Small intestine (tissue), 7 donors: Measurements from ENCODE around the gene STRADA. TPM values are rescaled to one million over a fixed set of nuclear protein-coding genes. Genes with fewer than 3 reads are reported as not detected.

Source experiments
- DNase-seq, 2 donors: peaks; one replicate each; pipeline versions ENCODE4 v3.0.0 to v3.0.0-alpha.2; 2013
- FAIRE-seq: peaks from 2 replicates; lab custom pipeline; 2012; peaks lifted over from hg19 to GRCh38; lab: Jason Lieb, UNC
- H3K27ac ChIP-seq, 3 donors: one replicate each; pipeline ENCODE4 v1.5.1; 2013; ENCODE audit warnings: low read length in 2 of 3, mild to moderate bottlenecking in 2 of 3, control low read depth in 1 of 3, inconsistent platforms in 1 of 3, low read depth in 1 of 3, moderate library complexity in 1 of 3
- H3K27me3 ChIP-seq, 3 donors: one replicate each; pipeline ENCODE4 v1.6.1; 2013; ENCODE audit warnings: low read length in 3 of 3, inconsistent platforms in 1 of 3; ENCODE audit not compliant: control insufficient read depth in 3 of 3, insufficient read depth in 3 of 3
- H3K36me3 ChIP-seq, 3 donors: one replicate each; pipeline ENCODE4 v1.6.1; 2013; ENCODE audit warnings: low read length in 3 of 3, inconsistent platforms in 1 of 3, low read depth in 1 of 3, mild to moderate bottlenecking in 1 of 3, moderate library complexity in 1 of 3; ENCODE audit not compliant: control insufficient read depth in 3 of 3, insufficient read depth in 2 of 3
- H3K4me1 ChIP-seq, 3 donors: one replicate each; pipeline ENCODE4 v1.6.1; 2013; ENCODE audit warnings: low read length in 2 of 3, inconsistent platforms in 1 of 3, low read depth in 1 of 3, mild to moderate bottlenecking in 1 of 3, moderate library complexity in 1 of 3; ENCODE audit not compliant: control insufficient read depth in 3 of 3, insufficient read depth in 2 of 3
- H3K4me3 ChIP-seq, 3 donors: one replicate each; pipeline ENCODE4 v1.5.1; 2013; ENCODE audit warnings: low read length in 3 of 3, control low read depth in 1 of 3, inconsistent platforms in 1 of 3, low read depth in 1 of 3, mild to moderate bottlenecking in 1 of 3, moderate library complexity in 1 of 3
- H3K9me3 ChIP-seq, 2 donors: one replicate each; pipeline ENCODE4 v1.6.1; 2013; ENCODE audit warnings: low read depth in 1 of 2, low read length in 1 of 2; ENCODE audit not compliant: control insufficient read depth in 2 of 2, insufficient read depth in 1 of 2
- WGBS, 3 donors: extraction: QIAGEN DNeasy Blood & Tissue Kit; methylation state at CpG; one replicate each; pipeline ENCODE4 v1.1.7; 2013; 5-methylcytosine and 5-hydroxymethylcytosine counted together
- polyA plus RNA-seq, 4 donors: library from polyadenylated mRNA; stranded (reverse) in 3 of 4; unstranded in 1 of 4; fragments of 200-250 nt in 3 of 4; fragments of 120-200 nt in 1 of 4; gene quantifications; one replicate each; pipeline versions ENCODE4 v1.2.1 to v1.2.3, GENCODE V29; 2013
- donor health status: healthy with polysubstance abuse.
- donor health status: control.
- donor health status: control.
- donor health status: Bipolar disorder and iron deficiency.
- donor health status: healthy.

The STRADA gene
- polyA plus RNA-seq, 4 donors, result 8.1 to 35.2 (median 13.3) TPM

DNA sequence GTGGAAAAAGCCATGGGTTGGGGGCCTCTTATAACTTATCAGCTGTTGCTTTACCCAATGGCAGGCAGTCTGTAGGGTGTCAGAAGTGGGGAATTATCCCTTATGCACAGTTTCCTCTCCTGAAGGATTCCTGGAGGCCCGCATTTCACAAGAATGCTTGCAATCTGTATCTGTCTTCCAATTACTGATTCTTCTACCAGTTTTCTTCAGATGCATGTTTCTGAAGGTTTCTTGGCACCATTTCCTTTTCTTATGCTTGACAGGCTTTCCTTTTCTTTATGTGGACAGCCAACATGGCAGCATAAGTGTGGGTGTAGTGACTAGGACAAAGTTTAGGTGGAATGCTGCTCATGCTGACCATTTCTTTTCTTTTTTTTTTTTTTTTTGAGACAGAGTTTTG lies 83.2 kb downstream of the STRADA start:
- H3K27me3 ChIP-seq, result no peaks in the 10 kb centered on the region
- H3K36me3 ChIP-seq, result peaks cover 5 to 18% (median 12%) of the 10 kb centered on the region in 3 donors
- FAIRE-seq (no peak), DNase-seq (no peak)
- 88 to 94% (median 93%) methylated on average over 1 of the region's 1 CpG for WGBS, 3 donors
- H3K4me3 ChIP-seq, result no peak overlapping the region
- H3K27ac ChIP-seq, result no peak overlapping the region
- no peaks in the 10 kb centered on the region for H3K9me3 ChIP-seq
- H3K4me1 ChIP-seq, result no peaks in the 10 kb centered on the region

DNA sequence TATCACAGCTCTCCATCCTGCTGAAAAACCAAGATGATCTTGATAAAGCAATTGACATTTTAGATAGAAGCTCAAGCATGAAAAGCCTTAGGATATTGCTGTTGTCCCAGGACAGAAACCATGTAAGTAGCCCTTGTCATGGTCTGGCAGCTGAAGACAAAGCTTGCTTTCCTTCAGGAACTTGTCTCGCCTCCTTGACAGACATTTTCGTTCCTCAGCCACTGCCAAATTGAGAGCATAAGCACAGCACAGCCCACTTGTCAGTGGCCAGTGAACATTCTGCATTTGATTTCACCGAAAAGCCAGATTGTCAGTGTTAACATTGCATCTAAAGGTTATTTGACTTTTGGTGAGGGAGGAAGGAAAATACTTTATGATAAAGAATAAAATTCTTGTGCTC lies 83.8 kb downstream of the STRADA start:
- H3K4me1 ChIP-seq, result no peaks in the 10 kb centered on the region
- H3K4me3 ChIP-seq, result no peak overlapping the region
- no peaks in the 10 kb centered on the region for H3K9me3 ChIP-seq
- FAIRE-seq (no peak), DNase-seq (no peak)
- 94 to 95% (median 94%) methylated on average over 3 of the region's 3 CpGs for WGBS, 3 donors
- no peaks in the 10 kb centered on the region for H3K27me3 ChIP-seq
- H3K27ac ChIP-seq, result no peak overlapping the region
- H3K36me3 ChIP-seq, result peaks cover 6 to 18% (median 17%) of the 10 kb centered on the region in 3 donors

DNA sequence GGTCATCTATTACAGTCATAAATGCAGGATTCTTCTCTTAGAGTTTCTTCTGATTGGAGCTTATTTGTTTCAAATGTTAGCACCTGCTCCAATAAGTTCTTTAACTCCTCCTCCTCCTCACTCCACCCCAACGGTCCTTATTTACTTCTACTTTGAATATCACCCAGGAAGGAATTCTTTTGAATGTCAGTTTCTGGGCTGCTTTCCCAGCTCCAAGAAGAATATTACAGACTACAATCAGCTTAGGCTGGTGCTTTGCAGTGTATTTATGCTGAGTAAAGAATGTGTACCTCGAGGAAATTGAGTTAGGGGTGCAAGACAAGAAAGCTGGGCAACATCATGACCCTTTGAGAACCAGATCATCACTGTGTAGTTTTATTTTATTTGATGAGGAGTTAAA lies 88.5 kb downstream of the STRADA start:
- 28 to 43% (median 35%) methylated on average over 2 of the region's 2 CpGs for WGBS, 3 donors
- no peak overlapping the region for H3K4me3 ChIP-seq
- H3K36me3 ChIP-seq, result peaks cover 7 to 15% (median 13%) of the 10 kb centered on the region in 3 donors
- FAIRE-seq (no peak), DNase-seq (no peak)
- H3K9me3 ChIP-seq, result no peaks in the 10 kb centered on the region
- no peaks in the 10 kb centered on the region for H3K4me1 ChIP-seq
- H3K27ac ChIP-seq, result no peak overlapping the region
- no peaks in the 10 kb centered on the region for H3K27me3 ChIP-seq

Other genes starting within 250 kb of the STRADA start
- gene KCNH6, start 218.4 kb downstream of the STRADA start, polyA plus RNA-seq, result 1 to 10 TPM in 2 of 4 donors, under 1 TPM in 2; 0.43 to 8.0 (median 0.76) TPM
- 10 to 100 TPM; 18.4 to 87.6 (median 27.7) TPM for gene DCAF7, start 191.3 kb downstream of the STRADA start, polyA plus RNA-seq
- 10 to 100 TPM; 24.1 to 48.8 (median 32.5) TPM for gene TACO1, start 140.9 kb downstream of the STRADA start, polyA plus RNA-seq
- 10 to 100 TPM in 3 of 4 donors, 1 to 10 TPM in 1; 8.1 to 17.1 (median 11.1) TPM for gene MAP3K3, start 119.4 kb downstream of the STRADA start, polyA plus RNA-seq
- gene LIMD2, start 41.7 kb downstream of the STRADA start, polyA plus RNA-seq, result 10 to 100 TPM in 3 of 4 donors, 1 to 10 TPM in 1; 2.0 to 14.7 (median 12.5) TPM
- gene CCDC47, start 31.8 kb upstream of the STRADA start, polyA plus RNA-seq, result 100 to 1,000 TPM in 1 of 4 donors, 10 to 100 TPM in 3; 19.5 to 113 (median 60.1) TPM
- gene DDX42, start 32.4 kb upstream of the STRADA start, polyA plus RNA-seq, result 100 to 1,000 TPM in 1 of 4 donors, 10 to 100 TPM in 3; 43.5 to 128 (median 51.6) TPM
- gene PSMC5, start 85.6 kb upstream of the STRADA start, polyA plus RNA-seq, result 100 to 1,000 TPM; 104 to 180 (median 144) TPM
- 10 to 100 TPM; 13.9 to 45.5 (median 19.7) TPM for gene FTSJ3, start 85.9 kb upstream of the STRADA start, polyA plus RNA-seq
- 10 to 100 TPM; 44.0 to 95.3 (median 60.8) TPM for gene SMARCD2, start 100.9 kb upstream of the STRADA start, polyA plus RNA-seq
- gene CSH2, start 131.9 kb upstream of the STRADA start, polyA plus RNA-seq, result under 1 TPM in 1 of 4 donors, not detected in 3; 0.32 TPM
- not detected for gene GH2, start 140.1 kb upstream of the STRADA start, polyA plus RNA-seq
- under 1 TPM in 1 of 4 donors, not detected in 3; 0.16 TPM for gene CSH1, start 154.8 kb upstream of the STRADA start, polyA plus RNA-seq
- gene CSHL1, start 169.5 kb upstream of the STRADA start, polyA plus RNA-seq, result not detected
- under 1 TPM in 1 of 4 donors, not detected in 3; 0.06 TPM for gene GH1, start 177.0 kb upstream of the STRADA start, polyA plus RNA-seq
- 1 to 10 TPM in 3 of 4 donors, under 1 TPM in 1; 0.45 to 8.7 (median 3.1) TPM for gene CD79B, start 190.5 kb upstream of the STRADA start, polyA plus RNA-seq
- under 1 TPM in 2 of 4 donors, not detected in 2; 0.38 to 0.46 TPM for gene SCN4A, start 231.1 kb upstream of the STRADA start, polyA plus RNA-seq